Suprapubic skin (tissue), 4 donors: ENCODE data around the gene PLBD1.

Experiments used
- CTCF ChIP-seq, 2 donors: fragments of 200-600 bp in 1 of 2; fragments of 450-650 bp in 1 of 2; sonication (generic) in 1 of 2; IDR thresholded peaks; one replicate each; pipeline ENCODE4 v1.5.1; 2016 to 2019; ENCODE audit warnings: antibody characterized with exemption in 2 of 2, mild to moderate bottlenecking in 1 of 2, moderate library complexity in 1 of 2
- POLR2A ChIP-seq, 2 donors: fragments of 450-650 bp; IDR thresholded peaks; one replicate each; pipeline ENCODE4 v1.6.1; 2017; ENCODE audit warnings: antibody characterized with exemption in 2 of 2, mild to moderate bottlenecking in 2 of 2, moderate library complexity in 2 of 2
- POLR2AphosphoS5 ChIP-seq, 3 donors: sonication (generic); formaldehyde crosslinking; IDR thresholded peaks; one replicate each; pipeline ENCODE4 v1.6.1; 2017; ENCODE audit warnings: antibody characterized with exemption in 3 of 3

- TF ChIP-seq CTCF (IDR thresholded peaks at IDR 0.05) (no peak), POLR2AphosphoS5 (IDR thresholded peaks at IDR 0.05) (no peak), POLR2A (IDR thresholded peaks at IDR 0.05) (no peak)
These were observed 35.5 kb downstream of the PLBD1 start for GRCh38 chr12:14532152-14532551.
